Testis (tissue), 2 donors: Measurements from ENCODE around the gene LHX5.

ENCODE experiments used
- CTCF ChIP-seq, 3 experiments: fragments of 450-650 bp in 2 of 3; fragments of 200-600 bp in 1 of 3; sonication (generic) in 1 of 3; IDR thresholded peaks; one replicate each; pipeline ENCODE4 v1.5.1; 2016 to 2019; ENCODE audit warnings: antibody characterized with exemption in 3 of 3, mild to moderate bottlenecking in 2 of 3, moderate library complexity in 1 of 3
- POLR2A ChIP-seq: fragments of 450-650 bp; IDR thresholded peaks from one replicate; pipeline ENCODE4 v1.6.1; 2017; ENCODE audit warnings: antibody characterized with exemption, mild to moderate bottlenecking, moderate library complexity

- TF ChIP-seq CTCF (IDR thresholded peaks at IDR 0.05), result no peak
- TF ChIP-seq POLR2A, result no peak
These were observed 22.8 kb downstream of the LHX5 start for GRCh38 chr12:113448873-113449272.
